Activated CD8-positive, alpha-beta memory T cell treated with anti-CD3 and anti-CD28 coated beads for 48 hours (primary cell): Measurements from ENCODE around the gene CPT2.
"Not testable (repeated sequence)": the region's sequence is repeated elsewhere in the genome, so short reads cannot be mapped to it uniquely, and the experiment has no call there.

Experiments used
- DNase-seq, 3 experiments: peaks; one replicate each; pipeline ENCODE4 v3.0.0-alpha.2; 2020; ENCODE audit warnings: low read depth in 2 of 3, low spot score in 2 of 3

CPT2 gene

DNA sequence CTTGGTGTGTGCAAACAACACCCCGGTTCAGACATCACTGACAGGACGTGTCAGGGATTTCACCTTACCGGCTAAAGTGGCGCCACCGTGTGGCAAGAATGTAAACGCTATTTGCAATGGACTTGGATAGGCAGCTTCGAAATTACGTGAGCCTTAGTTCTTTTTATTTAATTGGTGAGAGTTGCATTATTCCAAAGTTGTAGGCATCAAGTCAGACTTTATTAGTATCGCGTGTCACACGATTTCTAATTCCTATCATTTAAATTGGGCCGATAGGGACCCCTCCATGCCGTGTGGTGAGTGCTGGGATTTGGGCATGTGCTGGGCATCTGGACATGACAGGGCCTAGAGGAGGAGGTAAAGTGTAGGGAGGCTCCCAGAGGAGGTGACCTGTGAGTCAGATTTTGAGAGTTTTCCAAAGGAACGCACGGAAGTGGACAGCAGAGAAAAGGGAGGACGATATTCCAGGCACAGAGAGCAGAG, 14.5 kb upstream of the CPT2 start:
- peak; percentile 44 to 68 (median 56) for DNase-seq

DNA sequence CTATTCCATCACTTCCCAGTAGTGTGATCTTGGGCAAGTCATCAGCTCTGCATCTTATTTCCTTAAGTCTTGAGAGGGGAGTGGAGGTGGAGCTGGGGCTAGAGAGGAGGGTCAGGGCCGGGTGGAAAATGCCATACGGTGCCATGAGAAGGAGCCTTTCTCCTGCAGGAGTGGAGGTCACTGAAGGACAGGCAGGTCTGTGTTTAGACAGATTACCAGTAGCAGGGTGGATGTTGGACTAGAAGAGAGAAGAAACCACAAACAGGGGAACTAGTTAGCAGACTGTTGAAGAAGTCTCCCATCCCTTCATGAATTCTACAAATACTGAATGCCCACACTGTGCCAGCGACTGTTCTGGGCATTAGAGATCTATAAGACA, 13.9 kb upstream of the CPT2 start:
- DNase-seq: no peak

GRCh38 chr1:53183095-53183990, 13.3 kb upstream of the CPT2 start:
- DNase-seq: no peak

GRCh38 chr1:53185955-53186297, 10.7 kb upstream of the CPT2 start:
- DNase-seq: not testable (repeated sequence)

DNA sequence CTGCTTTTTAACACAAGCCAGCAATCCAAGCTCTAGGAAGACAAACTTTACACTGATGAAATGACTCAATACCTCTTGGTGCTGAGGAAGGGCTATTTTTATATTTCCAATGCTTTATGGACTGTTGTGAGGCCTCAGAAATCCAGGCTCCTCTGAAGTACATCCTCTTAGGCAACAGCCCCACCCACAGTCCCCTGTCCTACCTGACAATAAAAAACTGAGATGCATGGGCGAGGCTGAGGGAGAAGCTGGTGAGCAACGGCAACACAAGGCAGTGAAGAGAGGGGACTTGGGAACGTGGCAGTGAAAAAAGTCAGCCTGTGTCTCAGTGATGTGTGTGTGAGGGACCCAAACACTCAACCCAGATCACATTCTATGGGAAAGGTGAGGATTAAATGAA, 10.1 kb upstream of the CPT2 start:
- DNase-seq: no peak

- DNase-seq: no peak
These were observed 9.2 kb upstream of the CPT2 start for GRCh38 chr1:53187401-53187800.

- DNase-seq: no peak
These were observed 8.5 kb upstream of the CPT2 start for GRCh38 chr1:53188099-53188498.

GRCh38 chr1:53189061-53189460, 7.6 kb upstream of the CPT2 start:
- DNase-seq: no peak

DNA sequence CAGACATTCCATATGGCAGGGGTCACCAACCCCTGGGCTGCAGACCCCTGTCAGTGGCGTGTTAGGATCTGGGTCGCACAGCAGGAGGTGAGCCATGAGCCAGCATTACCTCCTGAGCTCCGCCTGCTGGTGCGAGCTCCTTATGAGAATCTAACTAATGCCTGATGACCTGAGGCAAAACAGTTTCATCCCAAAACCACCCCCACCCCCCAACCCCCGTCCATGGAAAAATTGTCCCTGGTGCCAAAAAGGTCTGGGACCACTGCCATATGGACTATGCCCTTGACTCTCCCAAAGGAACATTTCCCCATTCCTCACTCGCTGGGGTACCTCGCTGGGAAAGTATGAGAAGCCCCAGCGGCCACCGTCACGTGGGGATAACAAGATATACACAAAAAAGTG, 6.4 kb upstream of the CPT2 start:
- DNase-seq: no peak

GRCh38 chr1:53195246-53196016, 1.2 kb upstream of the CPT2 start:
- no peak for DNase-seq

GRCh38 chr1:53196017-53196484, 573 bp upstream of the CPT2 start:
- no peak for DNase-seq

DNA sequence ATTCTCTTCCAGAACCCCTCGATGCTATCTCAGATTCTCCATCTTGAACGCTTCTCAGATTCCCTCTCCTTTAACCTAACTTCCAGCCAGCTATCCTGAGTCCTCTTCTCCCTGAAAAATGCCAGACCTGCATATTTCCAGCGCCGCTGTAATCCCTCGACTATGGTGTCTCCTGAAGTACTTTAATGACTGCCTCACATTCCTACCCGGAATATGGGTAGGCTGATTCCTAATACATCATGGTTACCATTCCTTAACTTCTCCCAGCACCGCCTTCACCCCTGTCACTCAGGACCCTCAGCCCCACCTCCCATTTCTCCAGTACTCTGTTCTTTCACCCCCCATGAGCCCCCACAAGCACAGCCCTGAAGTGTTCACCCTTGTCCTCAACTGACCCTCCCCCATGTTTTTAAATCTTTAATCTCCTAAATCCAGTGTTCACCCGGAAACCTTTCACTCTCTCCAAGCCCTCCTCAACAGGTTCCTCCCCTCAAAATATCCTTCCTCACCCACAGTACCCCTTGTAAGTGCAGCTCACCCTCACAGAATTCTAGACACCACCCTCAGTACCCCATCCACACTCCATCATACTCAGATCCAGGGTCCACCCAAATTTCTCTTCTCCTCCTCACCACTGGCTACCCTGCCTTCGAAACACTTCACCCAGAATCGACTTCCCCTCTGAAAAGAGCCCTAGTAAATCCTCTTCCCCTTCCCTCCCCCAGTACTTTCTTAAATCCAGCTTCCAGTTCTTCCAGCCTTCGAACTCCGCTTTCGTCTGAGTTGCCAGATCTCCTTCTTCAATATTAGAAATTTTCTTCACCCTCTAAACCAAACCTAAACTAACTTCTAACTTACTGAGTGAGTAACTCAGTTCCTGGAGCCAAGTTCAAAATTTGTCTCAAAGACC, 922 bp downstream of the CPT2 start:
- DNase-seq: no peak

DNA sequence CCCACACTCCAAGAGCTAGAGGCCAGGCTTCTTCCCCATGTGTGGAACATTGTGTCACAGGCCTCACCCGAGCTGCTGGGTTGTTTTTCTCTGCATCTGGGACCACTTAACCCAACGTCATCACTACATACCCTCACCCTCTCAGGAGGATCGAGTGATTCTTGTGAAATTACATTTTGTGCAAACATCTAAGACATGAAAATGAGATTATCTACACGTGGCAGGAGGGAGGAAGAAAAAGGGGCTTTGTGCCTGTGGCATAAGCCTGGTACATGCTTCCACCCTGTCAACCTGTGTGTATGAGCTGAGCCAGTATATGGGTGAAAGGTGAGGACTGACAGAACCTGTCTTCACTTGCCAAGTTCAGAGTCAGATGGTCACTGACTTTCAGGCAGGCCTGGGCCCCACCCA, 1.6 kb downstream of the CPT2 start:
- DNase-seq: no peak

DNA sequence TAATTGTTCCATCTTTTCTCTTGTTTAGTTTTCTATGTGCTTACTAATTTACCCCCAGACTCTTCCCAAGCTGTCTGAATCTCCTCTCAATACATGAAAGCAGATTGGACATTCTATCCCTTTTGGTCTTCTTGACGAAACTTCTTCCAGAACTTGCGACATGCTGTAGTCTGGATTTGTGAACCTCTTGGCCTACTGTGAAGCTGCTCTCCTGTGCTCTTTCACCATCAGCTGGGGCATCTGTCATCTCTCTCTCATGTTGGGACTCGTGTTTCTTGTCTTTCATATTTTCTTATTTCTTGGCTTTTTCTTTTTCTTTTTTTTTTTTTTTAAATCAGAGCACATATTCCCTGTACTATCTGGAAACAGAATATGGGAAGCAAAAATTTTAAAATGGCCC, 6.8 kb downstream of the CPT2 start:
- DNase-seq: no peak

DNA sequence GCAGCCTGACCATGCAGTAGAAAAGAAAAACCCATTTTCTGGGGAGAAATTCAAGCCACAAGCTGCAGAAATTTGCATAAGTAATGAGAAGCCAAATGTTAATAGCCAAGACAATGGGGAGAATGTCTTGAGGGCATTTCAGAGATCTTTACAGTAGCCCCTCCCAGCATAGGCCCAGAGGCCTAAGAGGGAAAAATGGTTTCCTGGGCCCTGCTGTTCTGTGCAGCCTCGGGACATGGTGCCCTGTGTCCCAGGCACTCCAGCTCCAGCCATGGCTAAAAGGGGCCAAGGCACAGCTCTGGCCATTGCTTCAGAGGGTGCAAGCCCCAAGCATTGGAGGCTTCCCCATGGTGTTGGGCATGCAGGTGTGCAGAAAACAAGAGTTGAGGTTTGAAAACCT, 8.9 kb downstream of the CPT2 start:
- DNase-seq: not testable (repeated sequence)

GRCh38 chr1:53206083-53206685, 9.6 kb downstream of the CPT2 start:
- DNase-seq: not testable (repeated sequence)

- DNase-seq: no peak
These were observed 10.2 kb downstream of the CPT2 start for GRCh38 chr1:53206735-53207379.

DNA sequence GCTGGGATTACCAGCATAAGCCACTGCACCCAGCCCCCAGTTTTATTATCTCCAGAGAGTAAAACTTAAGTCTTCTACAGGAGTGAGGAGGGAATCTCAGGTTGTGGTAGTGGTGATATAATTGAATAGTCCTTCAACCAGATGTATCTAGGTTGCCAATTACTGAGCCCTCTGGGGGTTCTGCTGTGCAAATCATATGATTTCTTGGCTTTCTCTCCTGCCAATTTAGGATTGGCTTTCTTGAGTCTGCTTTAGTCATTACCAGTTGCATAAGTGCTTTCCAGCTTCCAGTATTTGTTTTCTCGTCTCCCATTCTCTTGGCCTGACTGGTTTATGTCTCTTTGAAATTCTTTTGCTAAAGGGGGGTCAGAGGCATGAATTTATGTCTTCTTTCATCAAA, 11.1 kb downstream of the CPT2 start:
- no peak for DNase-seq

DNA sequence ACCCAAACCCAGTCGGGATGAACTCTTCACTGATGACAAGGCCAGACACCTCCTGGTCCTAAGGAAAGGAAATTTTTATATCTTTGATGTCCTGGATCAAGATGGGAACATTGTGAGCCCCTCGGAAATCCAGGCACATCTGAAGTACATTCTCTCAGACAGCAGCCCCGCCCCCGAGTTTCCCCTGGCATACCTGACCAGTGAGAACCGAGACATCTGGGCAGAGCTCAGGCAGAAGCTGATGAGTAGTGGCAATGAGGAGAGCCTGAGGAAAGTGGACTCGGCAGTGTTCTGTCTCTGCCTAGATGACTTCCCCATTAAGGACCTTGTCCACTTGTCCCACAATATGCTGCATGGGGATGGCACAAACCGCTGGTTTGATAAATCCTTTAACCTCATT, 13.7 kb downstream of the CPT2 start:
- DNase-seq: no peak

- no peak for DNase-seq
These were observed 14.3 kb downstream of the CPT2 start for GRCh38 chr1:53210954-53211353.
